HT-29 (cell line): Measurements from ENCODE around the gene CACNA1H. TPM values are rescaled to one million over a fixed set of nuclear protein-coding genes. Genes with fewer than 3 reads are reported as not detected.

ENCODE experiments used
- DNase-seq: peaks from one replicate; pipeline ENCODE4 v3.0.0-alpha.2; 2015; ENCODE audit warnings: low spot score
- total RNA-seq: library from RNA; depleted of rRNA; stranded (reverse); fragments of >200 nt; shearing (Covaris generic); gene quantifications from 2 replicates; pipeline ENCODE4 v1.2.3, GENCODE V29; 2014

CACNA1H gene
- total RNA-seq, 1 experiment from 2014 or later: 0.56 TPM

DNA sequence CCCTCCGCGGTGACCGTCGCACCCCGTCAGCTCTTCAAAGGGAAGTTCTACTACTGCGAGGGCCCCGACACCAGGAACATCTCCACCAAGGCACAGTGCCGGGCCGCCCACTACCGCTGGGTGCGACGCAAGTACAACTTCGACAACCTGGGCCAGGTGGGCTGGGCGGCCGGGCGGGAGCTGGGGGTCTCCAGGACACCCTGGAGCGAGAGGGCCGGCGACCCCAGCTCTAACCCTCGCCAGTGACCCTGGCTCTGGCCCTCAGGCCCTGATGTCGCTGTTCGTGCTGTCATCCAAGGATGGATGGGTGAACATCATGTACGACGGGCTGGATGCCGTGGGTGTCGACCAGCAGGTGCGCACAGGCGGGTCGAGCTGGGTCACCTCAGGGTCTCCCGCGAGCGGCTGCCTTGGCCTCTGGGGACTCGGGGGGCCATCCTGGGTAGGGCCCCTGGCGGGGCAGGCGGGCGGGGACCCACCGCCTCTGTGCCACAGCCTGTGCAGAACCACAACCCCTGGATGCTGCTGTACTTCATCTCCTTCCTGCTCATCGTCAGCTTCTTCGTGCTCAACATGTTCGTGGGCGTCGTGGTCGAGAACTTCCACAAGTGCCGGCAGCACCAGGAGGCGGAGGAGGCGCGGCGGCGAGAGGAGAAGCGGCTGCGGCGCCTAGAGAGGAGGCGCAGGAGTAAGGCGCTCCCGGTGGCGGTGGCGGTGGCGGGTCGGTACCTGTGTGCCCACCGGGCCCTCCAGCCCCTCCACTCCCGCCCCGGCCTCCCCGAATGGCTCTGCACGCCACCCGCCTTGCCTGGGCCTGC is 58.8 kb downstream of the CACNA1H start:
- no peak for DNase-seq

GRCh38 chr16:1212616-1213194 is 59.8 kb downstream of the CACNA1H start:
- no peak for DNase-seq

DNA sequence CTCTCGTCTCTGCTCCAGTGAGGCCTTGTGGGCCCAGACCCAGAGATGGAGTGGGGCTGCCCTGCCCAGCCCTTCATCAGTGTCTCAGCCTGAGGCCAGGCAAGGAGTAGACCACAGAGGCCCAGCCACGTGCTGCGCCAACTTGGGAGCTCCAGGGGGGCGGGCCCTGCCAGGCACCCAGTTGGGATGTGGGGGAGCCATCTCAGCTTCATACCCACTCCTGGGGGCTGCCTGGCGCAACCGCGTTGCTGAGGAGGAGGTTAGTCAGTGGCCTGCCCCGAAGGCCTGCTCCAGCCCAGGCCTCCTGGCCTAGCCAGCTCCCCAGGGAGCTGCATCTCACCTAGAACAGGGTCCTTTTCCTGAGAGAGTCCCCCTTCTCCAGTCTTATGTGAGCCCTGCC is 60.3 kb downstream of the CACNA1H start:
- no peak for DNase-seq

DNA sequence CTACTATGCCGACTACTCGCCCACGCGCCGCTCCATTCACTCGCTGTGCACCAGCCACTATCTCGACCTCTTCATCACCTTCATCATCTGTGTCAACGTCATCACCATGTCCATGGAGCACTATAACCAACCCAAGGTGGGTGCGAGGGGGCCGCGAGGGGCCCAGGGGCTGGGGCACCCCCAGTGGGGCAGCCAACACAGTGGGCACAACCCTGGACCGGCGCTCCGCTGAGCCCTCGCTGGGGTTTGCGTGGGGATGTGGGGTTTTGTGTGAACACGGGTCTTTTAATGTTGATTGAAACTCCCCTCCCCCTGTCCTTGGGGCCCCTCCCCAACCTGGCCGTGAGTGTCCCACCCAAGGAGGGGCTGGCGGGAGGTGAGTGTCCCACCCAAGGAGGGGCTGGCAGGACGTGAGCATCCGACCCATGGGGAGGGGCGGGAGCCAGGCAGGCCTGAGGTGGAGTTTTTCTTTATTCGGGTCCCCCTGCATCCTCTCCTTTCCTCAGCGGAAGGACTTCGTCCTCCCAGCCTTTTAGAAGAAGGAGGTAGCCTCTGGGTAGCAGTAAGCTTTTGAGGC is 61.0 kb downstream of the CACNA1H start:
- no peak for DNase-seq

DNA sequence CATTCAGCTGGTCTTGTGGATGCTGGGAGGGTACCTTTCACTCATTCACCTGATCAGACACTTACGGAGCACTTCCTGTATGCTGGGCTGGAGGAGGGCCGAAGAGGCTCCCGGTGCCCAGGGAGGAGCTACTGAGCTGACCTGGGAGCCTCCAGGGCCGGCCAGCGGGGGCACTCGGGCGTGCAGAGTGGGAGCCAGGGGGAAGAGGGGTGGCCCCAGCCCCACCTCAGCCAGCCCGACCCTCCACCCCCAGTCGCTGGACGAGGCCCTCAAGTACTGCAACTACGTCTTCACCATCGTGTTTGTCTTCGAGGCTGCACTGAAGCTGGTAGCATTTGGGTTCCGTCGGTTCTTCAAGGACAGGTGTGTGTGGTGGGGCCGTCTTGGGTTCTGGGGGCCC is 61.8 kb downstream of the CACNA1H start:
- DNase-seq: no peak

DNA sequence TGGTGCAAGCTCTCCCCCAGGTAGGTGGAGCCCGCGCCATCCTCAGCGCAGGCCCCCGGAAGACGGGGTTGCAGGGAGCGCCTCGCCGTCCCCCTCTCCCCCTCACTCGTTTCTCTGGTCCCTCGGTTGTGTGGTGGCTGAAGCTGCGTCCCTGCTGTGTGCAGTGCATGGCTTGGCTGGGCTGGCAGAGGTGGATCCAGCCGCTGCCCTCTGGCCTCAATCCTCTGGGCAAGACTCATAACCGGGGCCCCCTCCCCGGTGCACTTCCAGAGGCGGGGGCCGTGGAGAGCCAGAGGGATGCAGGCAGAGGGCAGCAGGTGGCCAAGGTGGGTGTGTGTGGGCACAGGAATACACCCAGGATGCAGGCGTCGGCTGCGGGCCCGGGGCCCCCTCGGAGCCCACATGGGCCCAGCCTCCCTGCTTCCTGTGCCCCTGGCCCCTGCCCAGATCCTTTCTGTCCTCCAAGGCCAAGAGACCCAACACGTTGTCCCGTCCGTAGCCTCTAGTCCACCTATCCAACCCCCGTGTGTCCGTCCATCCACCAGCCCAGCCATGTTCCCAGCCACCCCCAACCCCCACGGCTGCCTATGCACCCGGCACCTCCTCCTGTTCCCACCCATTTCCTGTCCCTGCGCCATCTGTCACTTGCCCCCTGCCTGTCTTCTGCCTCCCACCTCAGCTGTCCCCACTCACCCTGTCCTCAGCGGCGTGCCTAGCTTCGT is 62.8 kb downstream of the CACNA1H start:
- no peak for DNase-seq

- peak; percentile 36 for DNase-seq
These were observed 63.4 kb downstream of the CACNA1H start for GRCh38 chr16:1216296-1216619.

DNA sequence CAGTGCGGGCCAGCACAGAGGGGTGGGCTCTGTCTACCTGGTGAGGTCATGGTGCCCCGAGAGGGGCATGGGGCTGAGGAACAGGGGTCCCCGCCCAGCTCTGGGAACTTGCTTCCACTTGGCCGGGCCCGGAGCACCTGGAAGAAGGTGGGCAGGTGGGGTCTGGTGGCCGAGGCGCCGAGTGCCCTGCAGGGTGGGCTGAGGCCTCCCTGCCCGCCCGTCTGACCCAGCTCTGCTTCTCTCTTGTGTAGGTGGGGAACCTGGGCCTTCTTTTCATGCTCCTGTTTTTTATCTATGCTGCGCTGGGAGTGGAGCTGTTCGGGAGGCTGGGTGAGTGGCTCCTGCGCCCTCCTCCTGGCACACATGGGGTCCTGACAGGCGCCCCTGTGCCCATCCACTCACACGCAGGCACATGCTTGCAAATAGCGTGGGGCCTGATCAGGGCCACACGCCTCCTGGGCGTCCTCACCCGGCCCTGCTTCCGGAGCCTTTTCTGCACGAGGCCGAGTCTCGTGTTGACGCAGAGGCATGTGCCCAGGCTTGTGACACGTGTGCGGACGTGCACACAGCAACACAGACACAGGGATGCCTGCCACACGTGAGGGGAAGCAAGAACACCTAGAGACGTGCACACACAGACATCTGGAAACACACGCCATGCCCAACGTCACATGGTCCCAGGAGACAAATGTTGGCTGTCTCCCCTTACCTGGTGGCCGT is 63.9 kb downstream of the CACNA1H start:
- DNase-seq: no peak

- no peak for DNase-seq
These were observed 64.6 kb downstream of the CACNA1H start for GRCh38 chr16:1217526-1217925.

DNA sequence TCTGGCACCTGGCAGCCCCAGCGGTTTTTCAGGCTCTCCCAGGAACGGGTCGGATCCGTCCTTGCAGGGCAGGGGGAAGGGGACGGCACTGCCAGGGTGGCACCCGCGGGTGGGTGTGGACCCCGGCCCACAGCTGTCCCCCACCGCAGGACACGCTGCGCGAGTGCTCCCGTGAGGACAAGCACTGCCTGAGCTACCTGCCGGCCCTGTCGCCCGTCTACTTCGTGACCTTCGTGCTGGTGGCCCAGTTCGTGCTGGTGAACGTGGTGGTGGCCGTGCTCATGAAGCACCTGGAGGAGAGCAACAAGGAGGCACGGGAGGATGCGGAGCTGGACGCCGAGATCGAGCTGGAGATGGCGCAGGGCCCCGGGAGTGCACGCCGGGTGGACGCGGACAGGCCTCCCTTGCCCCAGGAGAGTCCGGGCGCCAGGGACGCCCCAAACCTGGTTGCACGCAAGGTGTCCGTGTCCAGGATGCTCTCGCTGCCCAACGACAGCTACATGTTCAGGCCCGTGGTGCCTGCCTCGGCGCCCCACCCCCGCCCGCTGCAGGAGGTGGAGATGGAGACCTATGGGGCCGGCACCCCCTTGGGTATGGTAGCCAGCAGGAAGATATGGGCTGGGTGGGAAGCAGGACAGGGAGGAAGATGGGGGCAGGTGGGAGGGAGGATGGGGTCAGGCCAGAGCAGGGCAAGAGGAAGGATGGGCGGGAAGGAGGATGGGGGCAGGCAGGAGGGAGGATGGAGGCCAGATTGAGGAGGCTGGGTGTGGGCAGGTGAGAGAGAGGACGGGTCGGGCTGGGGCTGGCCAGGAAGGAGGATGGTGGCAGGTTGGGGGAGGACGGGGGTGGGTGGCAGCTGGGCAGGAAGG is 65.4 kb downstream of the CACNA1H start:
- no peak for DNase-seq

- DNase-seq: no peak
These were observed 66.2 kb downstream of the CACNA1H start for GRCh38 chr16:1218930-1219611.

- no peak for DNase-seq
These were observed 67.3 kb downstream of the CACNA1H start for GRCh38 chr16:1220098-1220728.

GRCh38 chr16:1220841-1221627 is 68.1 kb downstream of the CACNA1H start:
- DNase-seq: no peak

DNA sequence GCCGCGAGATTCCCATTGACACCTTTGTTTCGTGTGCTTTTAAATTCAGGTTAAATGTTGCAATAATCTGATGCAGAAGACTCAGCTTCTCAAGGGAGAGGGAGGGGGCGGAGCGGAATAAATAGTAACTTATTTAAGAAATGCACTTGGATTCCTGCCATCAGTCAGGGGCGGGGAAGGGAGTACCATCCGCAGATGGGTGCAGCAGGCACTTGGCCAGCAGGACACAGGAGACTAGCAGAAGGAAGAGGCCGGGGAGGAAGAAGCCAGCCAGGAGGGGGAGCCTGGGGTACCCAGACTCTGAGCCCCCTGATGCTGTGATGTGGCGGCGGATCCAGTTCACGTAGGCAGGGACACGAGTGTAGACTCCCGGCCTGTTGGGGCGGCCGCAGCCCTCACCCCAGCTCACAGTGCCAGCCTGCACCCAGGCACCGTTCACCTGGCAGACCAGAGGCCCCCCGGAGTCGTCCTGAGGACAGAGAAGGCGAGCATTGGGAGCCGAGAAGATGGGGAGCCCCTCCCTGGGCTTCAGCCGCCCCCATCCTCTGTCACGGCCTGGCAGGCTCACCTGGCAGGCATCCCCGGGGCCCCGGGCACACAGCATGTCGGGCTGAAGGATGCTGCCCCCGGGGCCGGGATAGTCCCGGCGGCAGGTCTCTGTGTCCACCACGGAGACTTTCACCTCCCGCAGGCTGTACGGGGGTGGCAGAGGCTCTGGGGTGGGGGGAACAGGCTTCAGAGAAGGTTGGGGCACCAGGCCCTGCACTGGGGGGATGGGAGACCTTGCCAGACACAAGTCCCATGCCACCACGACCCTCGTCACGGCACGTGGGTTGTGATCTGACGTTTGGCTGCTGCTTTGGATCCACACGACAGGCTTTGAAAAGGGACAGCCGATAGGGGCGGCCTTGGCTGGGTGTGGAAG is 69.0 kb downstream of the CACNA1H start:
- DNase-seq: peak; percentile 15

- DNase-seq: no peak
These were observed 69.8 kb downstream of the CACNA1H start for GRCh38 chr16:1222553-1223354.

- DNase-seq: no peak
These were observed 70.7 kb downstream of the CACNA1H start for GRCh38 chr16:1223355-1224214.
